SK-N-SH (cell line): ENCODE results near the gene ADAMTS20. TPM values are rescaled to one million over a fixed set of nuclear protein-coding genes. Genes with fewer than 3 reads are reported as not detected.

ENCODE experiments used
- CTCF ChIA-PET: fragments of 300-600, 350-600 bp; formaldehyde crosslinking; extraction: SDS; loops from one replicate; lab custom pipeline; 2021; lab: Yijun Ruan, JAX
- POLR2A ChIA-PET: fragments of 350-600 bp; sonication (Branson Sonifier 250); formaldehyde crosslinking; extraction: SDS; loops from one replicate; lab custom pipeline; 2020; ENCODE audit warnings: antibody characterized with exemption, inconsistent platforms; lab: Yijun Ruan, JAX
- DNase-seq: peaks from one replicate; pipeline ENCODE4 v3.0.0; 2012
- H2AFZ ChIP-seq: fragments of 200-600 bp; sonication (generic); 2 replicates; pipeline ENCODE4 v1.8.1; 2016; ENCODE audit warnings: antibody characterized with exemption, mild to moderate bottlenecking, low read depth
- H3F3A ChIP-seq: fragments of 200-600 bp; sonication (generic); replicated peaks from 2 replicates; pipeline ENCODE3; 2016; ENCODE audit warnings: antibody characterized with exemption, mild to moderate bottlenecking; ENCODE audit not compliant: insufficient read depth
- H3K27ac ChIP-seq, 2 experiments: fragments of 200-500 bp in 1 of 2; fragments of 200-600 bp in 1 of 2; sonication (Bioruptor generic) in 1 of 2; sonication (generic), shearing (Covaris generic) in 1 of 2; 2 replicates each; pipeline versions ENCODE4 v1.5.1 to v1.6.1; 2014 to 2016; ENCODE audit warnings: low read depth in 2 of 2, inconsistent platforms in 1 of 2, low read length in 1 of 2, mild to moderate bottlenecking in 1 of 2, mixed read lengths in 1 of 2
- H3K27me3 ChIP-seq: fragments of 200-600 bp; sonication (generic), shearing (Covaris generic); 2 replicates; pipeline ENCODE4 v1.6.1; 2016; ENCODE audit warnings: mixed run types; ENCODE audit not compliant: insufficient read depth
- H3K36me3 ChIP-seq, 2 experiments: fragments of 200-500 bp in 1 of 2; fragments of 200-600 bp in 1 of 2; sonication (Bioruptor generic) in 1 of 2; sonication (generic) in 1 of 2; replicated peaks in 1 of 2; 2 replicates each; pipeline versions ENCODE3 to v1.5.1; 2014 to 2016; ENCODE audit warnings: low read length in 1 of 2, mild to moderate bottlenecking in 1 of 2; ENCODE audit not compliant: insufficient read depth in 2 of 2, control insufficient read depth in 1 of 2
- H3K4me1 ChIP-seq, 2 experiments: fragments of 200-500 bp in 1 of 2; fragments of 200-600 bp in 1 of 2; sonication (Bioruptor generic) in 1 of 2; sonication (generic), shearing (Covaris generic) in 1 of 2; 2 replicates each; pipeline versions ENCODE4 v1.5.1 to v1.6.1; 2014 to 2016; ENCODE audit warnings: low read depth in 1 of 2, low read length in 1 of 2, mixed run types in 1 of 2; ENCODE audit not compliant: insufficient read depth in 2 of 2, control insufficient read depth in 1 of 2
- H3K4me2 ChIP-seq: fragments of 200-600 bp; sonication (generic), shearing (Covaris generic); 2 replicates; pipeline ENCODE4 v1.6.1; 2017; ENCODE audit warnings: mixed run types
- H3K4me3 ChIP-seq, 2 experiments: fragments of 200-500 bp in 1 of 2; fragments of 200-600 bp in 1 of 2; sonication (Bioruptor generic) in 1 of 2; sonication (generic), shearing (Covaris generic) in 1 of 2; 2 replicates each; pipeline versions ENCODE4 v1.5.1 to v1.8.1; 2014 to 2016; ENCODE audit warnings: low read depth in 2 of 2, inconsistent platforms in 1 of 2, low read length in 1 of 2, mild to moderate bottlenecking in 1 of 2, mixed read lengths in 1 of 2, moderate library complexity in 1 of 2
- H3K79me2 ChIP-seq: fragments of 200-600 bp; sonication (generic); 2 replicates; pipeline ENCODE4 v1.8.1; 2017; ENCODE audit warnings: mild to moderate bottlenecking; ENCODE audit not compliant: insufficient read depth
- H3K9ac ChIP-seq: fragments of 200-600 bp; sonication (generic); 2 replicates; pipeline ENCODE4 v1.6.1; 2017; ENCODE audit warnings: mixed run types
- H3K9me2 ChIP-seq: fragments of 200-600 bp; sonication (generic); 2 replicates; pipeline ENCODE4 v1.6.1; 2017; ENCODE audit warnings: mixed run types
- H3K9me3 ChIP-seq: fragments of 200-600 bp; sonication (generic); 2 replicates; pipeline ENCODE4 v1.6.1; 2017; ENCODE audit warnings: mixed run types, mild to moderate bottlenecking, moderate library complexity
- H4K20me1 ChIP-seq: fragments of 200-600 bp; sonication (generic); 2 replicates; pipeline ENCODE4 v1.6.1; 2017; ENCODE audit warnings: mild to moderate bottlenecking, mixed run types; ENCODE audit not compliant: insufficient read depth
- CHD2 ChIP-seq: fragments of 150-350 bp; IDR thresholded peaks from 2 replicates; pipeline ENCODE4 v1.6.1; 2018; ENCODE audit warnings: low read length; ENCODE audit not compliant: partially characterized antibody
- FOXJ3 ChIP-seq: sonication (generic); formaldehyde crosslinking; IDR thresholded peaks from 2 replicates; pipeline ENCODE4 v1.5.1; 2020; ENCODE audit warnings: mild to moderate bottlenecking, missing genetic modification reagents
- FOXM1 ChIP-seq: IDR thresholded peaks from 2 replicates; pipeline ENCODE4 v1.4.0; 2012; ENCODE audit warnings: low read depth, mild to moderate bottlenecking
- GABPA ChIP-seq: IDR thresholded peaks from 2 replicates; pipeline ENCODE4 v1.4.0; 2012; ENCODE audit warnings: low read depth, mild to moderate bottlenecking
- JUND ChIP-seq: IDR thresholded peaks from 2 replicates; pipeline ENCODE4 v1.4.0; 2012
- MEF2A ChIP-seq: IDR thresholded peaks from 2 replicates; pipeline ENCODE4 v1.4.0; 2012; ENCODE audit warnings: low read depth, borderline replicate concordance
- MXI1 ChIP-seq: IDR thresholded peaks from 2 replicates; pipeline ENCODE4 v1.6.1; 2012; ENCODE audit warnings: mild to moderate bottlenecking, low read depth, low read length, improper control_type of control experiment
- POLR2AphosphoS5 ChIP-seq: IDR thresholded peaks from 2 replicates; pipeline ENCODE4 v1.6.1; 2012; ENCODE audit warnings: low read depth, low read length
- RCOR1 ChIP-seq: fragments of 150-350 bp; IDR thresholded peaks from 2 replicates; pipeline ENCODE4 v1.6.1; 2017; ENCODE audit warnings: antibody characterized with exemption, low read length
- SIN3A ChIP-seq: IDR thresholded peaks from 2 replicates; pipeline ENCODE4 v1.6.1; 2012; ENCODE audit warnings: low read depth, mild to moderate bottlenecking, low read length, moderate library complexity, borderline replicate concordance
- SMC3 ChIP-seq: IDR thresholded peaks from 2 replicates; pipeline ENCODE4 v1.6.1; 2012; ENCODE audit warnings: low read depth, low read length, improper control_type of control experiment
- TAF1 ChIP-seq: IDR thresholded peaks from 2 replicates; pipeline ENCODE4 v1.6.1; 2012; ENCODE audit warnings: low read depth, mild to moderate bottlenecking, low read length, moderate library complexity, borderline replicate concordance
- YY1 ChIP-seq: IDR thresholded peaks from 2 replicates; pipeline ENCODE4 v1.4.0; 2012; ENCODE audit warnings: low read depth, mild to moderate bottlenecking
- polyA plus RNA-seq, 3 experiments: library from polyadenylated mRNA; depleted of rRNA; stranded (reverse); fragments of >200 nt; gene quantifications; 2 replicates each; pipeline ENCODE4 v1.2.3, GENCODE V29; 2012
- TF ChIP-seq, protein P1 (sequence below): IDR thresholded peaks from 2 replicates; pipeline ENCODE4 v1.6.1; 2012; ENCODE audit warnings: mild to moderate bottlenecking, low read depth, low read length, moderate library complexity
- TF ChIP-seq, protein P2 (sequence below): IDR thresholded peaks from 2 replicates; pipeline ENCODE4 v1.4.0; 2012; ENCODE audit warnings: low read depth
- TF ChIP-seq, protein P3 (sequence below): IDR thresholded peaks from 2 replicates; pipeline ENCODE4; 2012
- TF ChIP-seq, protein P4 (sequence below): IDR thresholded peaks from 2 replicates; pipeline ENCODE4 v1.4.0; 2012; ENCODE audit warnings: low read depth, borderline replicate concordance
- TF ChIP-seq, protein P5 (sequence below): fragments of 200-600 bp; sonication (generic); IDR thresholded peaks from 2 replicates; pipeline ENCODE4 v1.6.1; 2017; ENCODE audit warnings: antibody characterized with exemption, mild to moderate bottlenecking, moderate library complexity

The ADAMTS20 gene
- polyA plus RNA-seq, 1 of the 3 experiments (the other 2 are of a cell fraction), result not detected

DNA sequence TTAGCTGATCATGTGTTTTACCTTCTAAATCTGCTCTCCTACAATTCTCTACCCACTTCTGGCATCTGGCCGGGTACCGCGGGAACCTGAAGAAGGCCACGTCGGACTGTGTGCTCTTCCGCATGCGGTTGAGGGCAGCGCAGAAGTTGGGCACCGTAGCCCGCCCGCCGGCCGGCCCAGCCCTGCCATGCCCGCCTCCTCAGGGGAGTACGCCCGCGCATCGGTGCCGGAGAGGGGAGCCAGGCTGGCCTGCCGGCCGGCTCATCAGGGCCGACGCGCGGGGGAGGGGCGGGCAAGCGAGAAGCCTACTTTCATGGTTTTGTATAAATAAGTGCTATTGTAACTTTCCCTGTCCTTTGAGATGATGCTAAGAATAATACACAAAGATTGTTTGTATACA is 19.9 kb upstream of the ADAMTS20 start (continued):
- TF ChIP-seq, protein P1, sequence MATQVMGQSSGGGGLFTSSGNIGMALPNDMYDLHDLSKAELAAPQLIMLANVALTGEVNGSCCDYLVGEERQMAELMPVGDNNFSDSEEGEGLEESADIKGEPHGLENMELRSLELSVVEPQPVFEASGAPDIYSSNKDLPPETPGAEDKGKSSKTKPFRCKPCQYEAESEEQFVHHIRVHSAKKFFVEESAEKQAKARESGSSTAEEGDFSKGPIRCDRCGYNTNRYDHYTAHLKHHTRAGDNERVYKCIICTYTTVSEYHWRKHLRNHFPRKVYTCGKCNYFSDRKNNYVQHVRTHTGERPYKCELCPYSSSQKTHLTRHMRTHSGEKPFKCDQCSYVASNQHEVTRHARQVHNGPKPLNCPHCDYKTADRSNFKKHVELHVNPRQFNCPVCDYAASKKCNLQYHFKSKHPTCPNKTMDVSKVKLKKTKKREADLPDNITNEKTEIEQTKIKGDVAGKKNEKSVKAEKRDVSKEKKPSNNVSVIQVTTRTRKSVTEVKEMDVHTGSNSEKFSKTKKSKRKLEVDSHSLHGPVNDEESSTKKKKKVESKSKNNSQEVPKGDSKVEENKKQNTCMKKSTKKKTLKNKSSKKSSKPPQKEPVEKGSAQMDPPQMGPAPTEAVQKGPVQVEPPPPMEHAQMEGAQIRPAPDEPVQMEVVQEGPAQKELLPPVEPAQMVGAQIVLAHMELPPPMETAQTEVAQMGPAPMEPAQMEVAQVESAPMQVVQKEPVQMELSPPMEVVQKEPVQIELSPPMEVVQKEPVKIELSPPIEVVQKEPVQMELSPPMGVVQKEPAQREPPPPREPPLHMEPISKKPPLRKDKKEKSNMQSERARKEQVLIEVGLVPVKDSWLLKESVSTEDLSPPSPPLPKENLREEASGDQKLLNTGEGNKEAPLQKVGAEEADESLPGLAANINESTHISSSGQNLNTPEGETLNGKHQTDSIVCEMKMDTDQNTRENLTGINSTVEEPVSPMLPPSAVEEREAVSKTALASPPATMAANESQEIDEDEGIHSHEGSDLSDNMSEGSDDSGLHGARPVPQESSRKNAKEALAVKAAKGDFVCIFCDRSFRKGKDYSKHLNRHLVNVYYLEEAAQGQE, result no peak
- TF ChIP-seq GABPA, result no peak
- TF ChIP-seq TAF1, result no peak
- TF ChIP-seq, protein P2, sequence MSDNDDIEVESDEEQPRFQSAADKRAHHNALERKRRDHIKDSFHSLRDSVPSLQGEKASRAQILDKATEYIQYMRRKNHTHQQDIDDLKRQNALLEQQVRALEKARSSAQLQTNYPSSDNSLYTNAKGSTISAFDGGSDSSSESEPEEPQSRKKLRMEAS, result no peak
- TF ChIP-seq YY1, result no peak
- TF ChIP-seq, protein P3, sequence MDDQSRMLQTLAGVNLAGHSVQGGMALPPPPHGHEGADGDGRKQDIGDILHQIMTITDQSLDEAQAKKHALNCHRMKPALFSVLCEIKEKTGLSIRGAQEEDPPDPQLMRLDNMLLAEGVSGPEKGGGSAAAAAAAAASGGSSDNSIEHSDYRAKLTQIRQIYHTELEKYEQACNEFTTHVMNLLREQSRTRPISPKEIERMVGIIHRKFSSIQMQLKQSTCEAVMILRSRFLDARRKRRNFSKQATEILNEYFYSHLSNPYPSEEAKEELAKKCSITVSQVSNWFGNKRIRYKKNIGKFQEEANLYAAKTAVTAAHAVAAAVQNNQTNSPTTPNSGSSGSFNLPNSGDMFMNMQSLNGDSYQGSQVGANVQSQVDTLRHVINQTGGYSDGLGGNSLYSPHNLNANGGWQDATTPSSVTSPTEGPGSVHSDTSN, result no peak
- TF ChIP-seq SMC3, result no peak
- TF ChIP-seq, protein P4, sequence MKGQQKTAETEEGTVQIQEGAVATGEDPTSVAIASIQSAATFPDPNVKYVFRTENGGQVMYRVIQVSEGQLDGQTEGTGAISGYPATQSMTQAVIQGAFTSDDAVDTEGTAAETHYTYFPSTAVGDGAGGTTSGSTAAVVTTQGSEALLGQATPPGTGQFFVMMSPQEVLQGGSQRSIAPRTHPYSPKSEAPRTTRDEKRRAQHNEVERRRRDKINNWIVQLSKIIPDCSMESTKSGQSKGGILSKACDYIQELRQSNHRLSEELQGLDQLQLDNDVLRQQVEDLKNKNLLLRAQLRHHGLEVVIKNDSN, result no peak
- TF ChIP-seq, protein P5, sequence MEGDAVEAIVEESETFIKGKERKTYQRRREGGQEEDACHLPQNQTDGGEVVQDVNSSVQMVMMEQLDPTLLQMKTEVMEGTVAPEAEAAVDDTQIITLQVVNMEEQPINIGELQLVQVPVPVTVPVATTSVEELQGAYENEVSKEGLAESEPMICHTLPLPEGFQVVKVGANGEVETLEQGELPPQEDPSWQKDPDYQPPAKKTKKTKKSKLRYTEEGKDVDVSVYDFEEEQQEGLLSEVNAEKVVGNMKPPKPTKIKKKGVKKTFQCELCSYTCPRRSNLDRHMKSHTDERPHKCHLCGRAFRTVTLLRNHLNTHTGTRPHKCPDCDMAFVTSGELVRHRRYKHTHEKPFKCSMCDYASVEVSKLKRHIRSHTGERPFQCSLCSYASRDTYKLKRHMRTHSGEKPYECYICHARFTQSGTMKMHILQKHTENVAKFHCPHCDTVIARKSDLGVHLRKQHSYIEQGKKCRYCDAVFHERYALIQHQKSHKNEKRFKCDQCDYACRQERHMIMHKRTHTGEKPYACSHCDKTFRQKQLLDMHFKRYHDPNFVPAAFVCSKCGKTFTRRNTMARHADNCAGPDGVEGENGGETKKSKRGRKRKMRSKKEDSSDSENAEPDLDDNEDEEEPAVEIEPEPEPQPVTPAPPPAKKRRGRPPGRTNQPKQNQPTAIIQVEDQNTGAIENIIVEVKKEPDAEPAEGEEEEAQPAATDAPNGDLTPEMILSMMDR, result no peak
- no peak for TF ChIP-seq SIN3A
- no peak for TF ChIP-seq JUND
- no peak for TF ChIP-seq POLR2AphosphoS5

DNA sequence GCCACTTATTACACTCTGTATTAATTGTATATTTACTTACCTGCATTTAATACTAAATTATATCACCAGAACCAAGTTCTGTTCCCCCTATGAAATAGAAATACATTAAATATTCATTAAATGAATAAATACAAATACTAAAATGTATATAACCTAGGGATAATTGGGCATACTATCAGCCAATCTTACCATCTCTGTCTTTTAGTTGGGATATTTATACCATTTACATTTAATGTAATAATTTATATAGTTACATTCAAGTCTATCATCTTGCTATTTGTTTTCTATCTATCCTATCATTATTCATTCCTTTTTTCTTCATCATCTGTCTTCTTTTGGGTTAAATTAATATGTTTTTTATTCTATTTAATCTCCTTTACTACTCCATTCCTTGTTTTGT is 4.1 kb upstream of the ADAMTS20 start:
- no peak overlapping the region for H3K4me3 ChIP-seq
- peaks cover 12% of the 10 kb centered on the region; the same call in 1 of the 2 replicates for H3K27me3 ChIP-seq
- no peaks in the 10 kb centered on the region for H3K36me3 ChIP-seq
- no peaks in the 10 kb centered on the region for H3K9me2 ChIP-seq
- no peaks in the 10 kb centered on the region; the same call in 1 of the 2 replicates for H3K9me3 ChIP-seq
- no peak for DNase-seq
- no peaks in the 10 kb centered on the region for H3K79me2 ChIP-seq
- H3K4me1 ChIP-seq, result peaks cover 0 to 11% of the 10 kb centered on the region in 2 experiments; a peak in 1 of 4 replicates
- no peak overlapping the region for H3K27ac ChIP-seq
- no peaks in the 10 kb centered on the region for H3F3A ChIP-seq
- H2AFZ ChIP-seq, result no peak overlapping the region
- ChIA-PET CTCF (no interaction called here), POLR2A (no interaction called here)
- H3K4me2 ChIP-seq, result no peak overlapping the region
- H4K20me1 ChIP-seq, result no peaks in the 10 kb centered on the region
- H3K9ac ChIP-seq, result no peak overlapping the region
- no peak for TF ChIP-seq POLR2AphosphoS5
- TF ChIP-seq RCOR1, result no peak
- TF ChIP-seq MXI1, result no peak
- TF ChIP-seq FOXM1, result no peak
- TF ChIP-seq, protein P5, result no peak
- no peak for TF ChIP-seq CHD2
- no peak for TF ChIP-seq SMC3
- TF ChIP-seq, protein P3, result no peak
- TF ChIP-seq, protein P2, result no peak
- TF ChIP-seq GABPA, result no peak
- TF ChIP-seq, protein P4, result no peak
- no peak for TF ChIP-seq FOXJ3 (CRISPR knock-in tag)
- TF ChIP-seq MEF2A, result no peak
